ENCODE results near the gene EIF3J. TPM values are rescaled to one million over a fixed set of nuclear protein-coding genes. Genes with fewer than 3 reads are reported as not detected.
A peak's percentile ranks its signal among the peaks of the same experiment; 100 is the strongest.

The EIF3J gene
- total and polyA plus RNA-seq, 10 of the 15 experiments (the other 5 are each of a cell fraction or from before 2014, with no cell fraction given), result 34.7 to 126 (median 64.1) TPM

- TF ChIP-seq RELB (IDR thresholded peaks at IDR 0.05; ENCODE audit: low read depth) (no peak), SIX5 (IDR thresholded peaks at IDR 0.05; ENCODE audit: low read depth, low read length, severe bottlenecking) (no peak), SUPT20H (IDR thresholded peaks at IDR 0.05; ENCODE audit: borderline replicate concordance, control insufficient read depth, low read depth, low read length) (no peak), YY1 (IDR thresholded peaks at IDR 0.05; ENCODE audit: low read depth, low read length) (peak; percentile 90), EP300 (IDR thresholded peaks at IDR 0.05; ENCODE audit: borderline replicate concordance in 1 of 2, control insufficient read depth in 1 of 2, low read depth in 2 of 2, low read length in 2 of 2) (no peak), HDAC6 (IDR thresholded peaks at IDR 0.05; ENCODE audit: unreplicated experiment) (no peak), ZBED1 (IDR thresholded peaks at IDR 0.05; ENCODE audit: borderline replicate concordance) (peak; percentile 30; the same call in 1 of the 2 replicates), PRDM15 (CRISPR knock-in tag; IDR thresholded peaks at IDR 0.05) (no peak), USF1 (IDR thresholded peaks at IDR 0.05; ENCODE audit: borderline replicate concordance, extremely low read length, insufficient read depth, low read depth, low read length) (no peak), SIN3A (IDR thresholded peaks at IDR 0.05; ENCODE audit: low read depth, low read length) (no peak), ZNF622 (IDR thresholded peaks at IDR 0.05) (no peak), CREM (IDR thresholded peaks at IDR 0.05; ENCODE audit: low read depth) (peak; percentile 9; the same call in 1 of the 2 replicates), E2F4 (IDR thresholded peaks at IDR 0.05; ENCODE audit: low read depth, low read length) (0 out of 2 replicates have a peak, but pooled peaks have one; percentile 12), ETV6 (conservative IDR thresholded peaks at IDR 0.05 in 1 of 2, IDR thresholded peaks at IDR 0.05 in 1 of 2; ENCODE audit: borderline replicate concordance in 1 of 2, low read depth in 1 of 2) (no peak), ATF7 (IDR thresholded peaks at IDR 0.05; ENCODE audit: low read depth) (no peak), SPI1 (IDR thresholded peaks at IDR 0.05; ENCODE audit: borderline replicate concordance, insufficient read depth, low read depth, low read length) (no peak), BMI1 (IDR thresholded peaks at IDR 0.05; ENCODE audit: borderline replicate concordance) (no peak), MEF2B (IDR thresholded peaks at IDR 0.05; ENCODE audit: partially characterized antibody, poor library complexity, severe bottlenecking) (no peak), BCL3 (IDR thresholded peaks at IDR 0.05; ENCODE audit: borderline replicate concordance, insufficient read depth, low read depth, low read length, poor library complexity, severe bottlenecking) (no peak)
These were observed 515 bp upstream of the EIF3J start (continued) for GRCh38 chr15:44536302-44536961.

All from GM12878 (cell line).